GM10248 (cell line): ENCODE results near the gene AKR1C4.

Experiments
- CTCF ChIA-PET: fragments of 300-600 bp; sonication (Branson Sonifier 250); formaldehyde crosslinking; extraction: SDS; loops from one replicate; lab custom pipeline; 2021; ENCODE audit warnings: antibody characterized with exemption; lab: Yijun Ruan, JAX
- POLR2A ChIA-PET: fragments of 350-650 bp; sonication (Branson Sonifier 250); formaldehyde crosslinking; extraction: SDS; loops from one replicate; lab custom pipeline; 2020; ENCODE audit warnings: antibody characterized with exemption; lab: Yijun Ruan, JAX
- DNase-seq: peaks from one replicate; pipeline ENCODE4 v3.0.0; 2012; ENCODE audit errors: extremely low spot score
- CTCF ChIP-seq: IDR thresholded peaks from 2 replicates; pipeline ENCODE4 v1.5.1; 2012; ENCODE audit warnings: mild to moderate bottlenecking, low read depth; ENCODE audit errors: extremely low read depth, missing control alignments, control extremely low read depth

AKR1C4 gene

GRCh38 chr10:5183923-5184322 lies 12.7 kb upstream of the AKR1C4 start:
- no peak for TF ChIP-seq CTCF
- no peak for DNase-seq
- ChIA-PET POLR2A (no interaction called here), CTCF (no interaction called here)

GRCh38 chr10:5184987-5185775 lies 11.5 kb upstream of the AKR1C4 start, which contains the start of gene AKR1C8:
TSS of gene AKR1C8 (minus strand) at chr10:5185150. CDS start at chr10:5185104, 46 bp downstream.
- CTCF ChIA-PET: no interaction called here
- no peak for DNase-seq
- POLR2A ChIA-PET: no interaction called here
- TF ChIP-seq CTCF: no peak

GRCh38 chr10:5187867-5188266 lies 8.8 kb upstream of the AKR1C4 start:
- ChIA-PET POLR2A (no interaction called here), CTCF (interaction anchor here (1.0 to 1.9 kb wide), 3 partner anchors 10 to 338 kb away, joined by 3 to 6 read pairs (median 3); no protein-coding TSS in a partner anchor)
- TF ChIP-seq CTCF: no peak
- DNase-seq: no peak

- TF ChIP-seq CTCF: no peak
- no peak for DNase-seq
- POLR2A ChIA-PET: no interaction called here
- CTCF ChIA-PET: interaction anchor here (1.0 to 1.9 kb wide), 3 partner anchors 10 to 338 kb away, joined by 3 to 6 read pairs (median 3); no protein-coding TSS in a partner anchor
Observed at GRCh38 chr10:5188358-5188757, 8.3 kb upstream of the AKR1C4 start.

GRCh38 chr10:5194431-5194830 lies 2.2 kb upstream of the AKR1C4 start:
- POLR2A ChIA-PET: no interaction called here

More at GRCh38 chr10:5194431-5194830, 2.2 kb upstream of the AKR1C4 start:
- no peak for DNase-seq
- CTCF ChIA-PET: no interaction called here
- TF ChIP-seq CTCF: no peak
